ENCODE measurements around the gene TAPBPL.
"Not testable (repeated sequence)": the region's sequence is repeated elsewhere in the genome, so short reads cannot be mapped to it uniquely, and the experiment has no call there.

TAPBPL gene

GRCh38 chr12:6466184-6466573 is 14.3 kb downstream of the TAPBPL start:
- Histone ChIP-seq H3K4me1 (ENCODE audit: control insufficient read depth in 1 of 2, insufficient read depth in 2 of 2, low read length in 2 of 2) (peaks cover 10 to 35% of the 10 kb centered on the region in 2 donors), H3K4me3 (ENCODE audit: low read depth in 1 of 2, low read length in 2 of 2) (no peak overlapping the region), H3K27me3 (ENCODE audit: low read depth, low read length) (no peaks in the 10 kb centered on the region), H3K27ac (ENCODE audit: low read length) (no peak overlapping the region), H3K36me3 (ENCODE audit: control insufficient read depth in 1 of 2, insufficient read depth in 2 of 2, low read length in 2 of 2) (peaks cover 37 to 45% of the 10 kb centered on the region in 2 donors), H3K9me3 (ENCODE audit: control insufficient read depth in 1 of 2, low read length in 2 of 2) (no peaks in the 10 kb centered on the region)

- Histone ChIP-seq H3K36me3 (ENCODE audit: control insufficient read depth in 1 of 2, insufficient read depth in 2 of 2, low read length in 2 of 2) (peaks cover 32 to 39% of the 10 kb centered on the region in 2 donors), H3K4me1 (ENCODE audit: control insufficient read depth in 1 of 2, insufficient read depth in 2 of 2, low read length in 2 of 2) (peaks cover 10 to 33% of the 10 kb centered on the region in 2 donors)
- H3K27ac ChIP-seq (ENCODE audit: low read length); H3K4me3 ChIP-seq (ENCODE audit: low read depth in 1 of 2, low read length in 2 of 2); H3K27me3 ChIP-seq (ENCODE audit: low read depth, low read length); H3K9me3 ChIP-seq (ENCODE audit: control insufficient read depth in 1 of 2, low read length in 2 of 2): not testable (repeated sequence)
These were observed 14.9 kb downstream of the TAPBPL start for GRCh38 chr12:6466751-6467150.

DNA sequence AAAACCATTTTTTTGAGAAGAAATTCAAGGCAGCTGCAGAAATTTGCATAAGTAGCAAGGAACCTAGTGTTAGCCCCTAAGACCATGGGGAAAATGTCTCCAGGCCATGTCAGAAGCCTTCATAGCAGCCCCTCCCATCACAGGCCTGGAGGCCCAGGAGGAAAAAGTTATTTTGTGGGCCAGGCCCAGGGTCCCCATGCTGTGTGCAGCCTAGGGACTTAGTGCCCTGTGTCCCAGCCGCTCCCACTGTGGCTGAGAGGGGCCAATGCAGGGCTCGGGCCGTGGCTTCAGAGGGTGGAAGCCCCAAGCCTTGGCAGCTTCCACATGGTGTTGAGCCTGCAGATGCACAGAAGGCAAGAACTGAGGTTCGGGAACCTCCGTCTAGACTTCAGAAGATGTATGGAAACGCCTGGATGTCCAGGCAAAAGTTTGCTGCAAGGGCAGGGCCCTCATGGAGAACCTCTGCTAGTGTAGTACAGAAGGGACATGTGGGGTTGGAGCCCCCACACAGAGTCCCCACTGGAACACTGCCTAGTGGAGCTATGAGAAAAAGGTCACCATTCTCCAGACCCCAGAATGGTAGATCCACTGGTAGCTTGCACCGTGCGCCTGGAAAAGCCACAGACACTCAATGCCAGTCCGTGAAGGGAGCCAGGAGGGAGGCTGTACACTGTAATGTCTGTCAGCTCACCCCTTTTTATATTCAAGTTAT is 15.9 kb downstream of the TAPBPL start:
- H3K9me3 ChIP-seq (ENCODE audit: control insufficient read depth in 1 of 2, low read length in 2 of 2); H3K4me3 ChIP-seq (ENCODE audit: low read depth in 1 of 2, low read length in 2 of 2); H3K27me3 ChIP-seq (ENCODE audit: low read depth, low read length); H3K27ac ChIP-seq (ENCODE audit: low read length): not testable (repeated sequence)
- H3K4me1 ChIP-seq (ENCODE audit: control insufficient read depth in 1 of 2, insufficient read depth in 2 of 2, low read length in 2 of 2): peaks cover 10 to 26% of the 10 kb centered on the region in 2 donors
- H3K36me3 ChIP-seq (ENCODE audit: control insufficient read depth in 1 of 2, insufficient read depth in 2 of 2, low read length in 2 of 2): peaks cover 23 to 30% of the 10 kb centered on the region in 2 donors

- Histone ChIP-seq H3K9me3 (ENCODE audit: control insufficient read depth in 1 of 2, low read length in 2 of 2) (no peaks in the 10 kb centered on the region), H3K4me1 (ENCODE audit: control insufficient read depth in 1 of 2, insufficient read depth in 2 of 2, low read length in 2 of 2) (peaks cover 10 to 26% of the 10 kb centered on the region in 2 donors), H3K36me3 (ENCODE audit: control insufficient read depth in 1 of 2, insufficient read depth in 2 of 2, low read length in 2 of 2) (peaks cover 18 to 25% of the 10 kb centered on the region in 2 donors), H3K27ac (ENCODE audit: low read length) (no peak overlapping the region), H3K27me3 (ENCODE audit: low read depth, low read length) (no peaks in the 10 kb centered on the region), H3K4me3 (ENCODE audit: low read depth in 1 of 2, low read length in 2 of 2) (no peak overlapping the region)
These were observed 16.4 kb downstream of the TAPBPL start for GRCh38 chr12:6468283-6468575.

DNA sequence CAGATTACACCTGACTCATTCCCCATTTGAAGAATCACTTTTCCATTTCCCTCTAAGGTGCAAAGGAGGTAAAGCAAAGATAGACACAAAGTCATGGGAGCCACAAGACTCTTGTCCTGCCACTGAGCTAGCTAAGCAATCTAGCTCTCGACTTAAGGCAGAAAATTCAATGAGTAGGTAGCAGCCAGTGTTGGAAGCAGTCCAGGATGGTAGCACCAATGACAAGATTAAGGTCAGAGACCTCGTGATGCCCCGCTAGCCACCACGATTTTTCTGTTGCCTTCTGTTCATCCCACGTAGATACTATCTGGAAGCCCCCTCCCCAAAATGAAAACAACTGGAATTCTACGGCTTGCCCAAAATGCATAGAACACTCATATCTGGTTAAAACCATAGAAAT is 17.2 kb downstream of the TAPBPL start:
- peaks cover 10 to 26% of the 10 kb centered on the region in 2 donors for H3K4me1 ChIP-seq (ENCODE audit: control insufficient read depth in 1 of 2, insufficient read depth in 2 of 2, low read length in 2 of 2)
- no peaks in the 10 kb centered on the region for H3K9me3 ChIP-seq (ENCODE audit: control insufficient read depth in 1 of 2, low read length in 2 of 2)
- peak overlapping the region; percentile 78 to 84 for H3K4me3 ChIP-seq (ENCODE audit: low read depth in 1 of 2, low read length in 2 of 2)
- peaks cover 10 to 16% of the 10 kb centered on the region in 2 donors for H3K36me3 ChIP-seq (ENCODE audit: control insufficient read depth in 1 of 2, insufficient read depth in 2 of 2, low read length in 2 of 2)
- H3K27me3 ChIP-seq (ENCODE audit: low read depth, low read length): no peaks in the 10 kb centered on the region
- peak overlapping the region; percentile 81 for H3K27ac ChIP-seq (ENCODE audit: low read length)

DNA sequence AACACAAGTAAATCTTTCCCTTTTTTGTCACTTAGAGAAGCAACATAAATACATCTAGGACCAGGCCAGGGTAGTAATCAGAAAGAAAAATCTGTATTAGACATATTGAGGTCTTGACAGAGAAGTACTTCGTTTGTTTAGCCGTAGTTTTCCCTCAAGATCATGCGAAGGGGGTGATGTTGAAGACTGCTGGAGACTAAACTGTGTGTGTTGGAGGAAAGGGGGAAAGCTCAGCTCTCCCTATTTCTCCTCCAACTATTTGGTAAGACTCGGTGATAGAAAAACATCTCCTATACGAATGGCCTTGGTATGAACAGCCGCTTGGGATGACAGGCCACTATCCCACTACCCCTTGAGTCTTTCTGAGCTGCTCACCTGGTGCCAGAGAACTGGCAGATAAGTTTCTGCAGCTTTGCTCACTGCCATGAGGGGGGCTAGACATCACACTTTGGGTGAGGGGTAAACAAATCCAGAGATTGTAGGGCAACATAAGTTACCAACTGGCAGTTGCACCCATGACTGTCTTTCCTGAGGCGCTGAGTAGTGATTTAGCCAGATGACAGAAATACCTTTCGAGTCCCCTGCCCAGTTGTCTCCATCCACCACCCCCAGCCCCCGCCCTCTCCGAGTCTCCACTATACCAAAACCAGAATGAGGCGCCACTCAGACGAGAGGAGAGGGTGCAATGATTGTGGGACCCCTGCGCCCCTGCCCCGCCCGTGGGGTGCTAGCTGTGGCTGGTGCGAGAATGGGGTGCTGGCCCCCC is 17.9 kb downstream of the TAPBPL start:
- no peaks in the 10 kb centered on the region for H3K9me3 ChIP-seq (ENCODE audit: control insufficient read depth in 1 of 2, low read length in 2 of 2)

GRCh38 chr12:6470375-6471163 is 18.7 kb downstream of the TAPBPL start, which contains the start of gene VAMP1:
Gene VAMP1, minus strand, starts transcription at chr12:6470677. Its CDS starts 146 bp downstream, at chr12:6470531.
- H3K36me3 ChIP-seq (ENCODE audit: control insufficient read depth in 1 of 2, insufficient read depth in 2 of 2, low read length in 2 of 2): peaks cover 0 to 7% of the 10 kb centered on the region in 2 donors
- H3K27ac ChIP-seq (ENCODE audit: low read length): peak within 1 kb of the TSS; percentile 81
- peaks cover 10 to 26% of the 10 kb centered on the region in 2 donors for H3K4me1 ChIP-seq (ENCODE audit: control insufficient read depth in 1 of 2, insufficient read depth in 2 of 2, low read length in 2 of 2)
- H3K9me3 ChIP-seq (ENCODE audit: control insufficient read depth in 1 of 2, low read length in 2 of 2): no peaks in the 10 kb centered on the region
- peak within 1 kb of the TSS; percentile 78 to 84 for H3K4me3 ChIP-seq (ENCODE audit: low read depth in 1 of 2, low read length in 2 of 2)
- no peaks in the 10 kb centered on the region for H3K27me3 ChIP-seq (ENCODE audit: low read depth, low read length)

More for the DNA sequence above, 17.9 kb downstream of the TAPBPL start:
- H3K27me3 ChIP-seq (ENCODE audit: low read depth, low read length): no peaks in the 10 kb centered on the region
- H3K4me1 ChIP-seq (ENCODE audit: control insufficient read depth in 1 of 2, insufficient read depth in 2 of 2, low read length in 2 of 2): peaks cover 10 to 26% of the 10 kb centered on the region in 2 donors
- peak overlapping the region; percentile 81 for H3K27ac ChIP-seq (ENCODE audit: low read length)
- H3K36me3 ChIP-seq (ENCODE audit: control insufficient read depth in 1 of 2, insufficient read depth in 2 of 2, low read length in 2 of 2): peaks cover 3 to 9% of the 10 kb centered on the region in 2 donors
- H3K4me3 ChIP-seq (ENCODE audit: low read depth in 1 of 2, low read length in 2 of 2): peak overlapping the region; percentile 78 to 84

DNA sequence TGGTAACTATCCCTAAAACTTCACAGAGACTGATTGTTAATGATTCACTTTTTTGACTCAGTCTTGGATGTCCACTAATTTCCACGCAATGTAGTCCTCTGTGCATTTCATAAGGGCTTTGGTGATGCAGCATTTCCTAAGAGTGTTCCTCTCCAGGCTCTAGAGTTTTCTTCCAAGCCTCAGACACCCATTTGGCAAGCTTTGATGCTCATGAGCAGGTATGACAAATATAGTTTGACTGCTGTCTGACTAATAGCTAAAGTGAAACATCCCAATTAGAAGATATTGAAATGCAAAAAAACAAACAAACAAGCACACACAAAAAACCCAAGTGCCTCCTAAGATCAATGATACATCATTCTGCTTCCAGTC is 20.1 kb downstream of the TAPBPL start:
- no peak overlapping the region for H3K4me3 ChIP-seq (ENCODE audit: low read depth in 1 of 2, low read length in 2 of 2)
- H3K4me1 ChIP-seq (ENCODE audit: control insufficient read depth in 1 of 2, insufficient read depth in 2 of 2, low read length in 2 of 2): peaks cover 10 to 26% of the 10 kb centered on the region in 2 donors
- no peaks in the 10 kb centered on the region for H3K36me3 ChIP-seq (ENCODE audit: control insufficient read depth in 1 of 2, insufficient read depth in 2 of 2, low read length in 2 of 2)
- H3K27me3 ChIP-seq (ENCODE audit: low read depth, low read length): no peaks in the 10 kb centered on the region
- no peak overlapping the region for H3K27ac ChIP-seq (ENCODE audit: low read length)
- H3K9me3 ChIP-seq (ENCODE audit: control insufficient read depth in 1 of 2, low read length in 2 of 2): no peaks in the 10 kb centered on the region

DNA sequence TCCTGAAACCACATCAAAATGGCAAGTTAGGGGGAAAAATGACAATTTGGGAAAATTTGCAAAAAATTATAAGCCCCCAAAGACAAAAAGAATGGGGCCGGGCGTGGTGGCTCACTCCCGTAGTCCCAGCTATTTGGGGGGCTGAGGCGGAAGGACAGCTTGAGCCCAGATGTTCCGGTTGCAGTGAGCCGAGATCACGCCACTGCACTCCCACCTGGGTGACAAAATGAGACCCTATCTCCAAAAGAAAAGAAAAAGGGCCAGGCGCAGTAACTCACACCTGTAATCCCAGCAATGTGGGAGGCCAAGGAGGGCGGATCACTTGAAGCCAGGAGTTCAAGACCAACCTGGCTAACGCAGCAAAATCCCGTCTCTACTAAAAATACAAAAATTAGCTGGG is 20.6 kb downstream of the TAPBPL start:
- no peak overlapping the region for H3K27ac ChIP-seq (ENCODE audit: low read length)
- no peak overlapping the region for H3K4me3 ChIP-seq (ENCODE audit: low read depth in 1 of 2, low read length in 2 of 2)
- peaks cover 10 to 26% of the 10 kb centered on the region in 2 donors for H3K4me1 ChIP-seq (ENCODE audit: control insufficient read depth in 1 of 2, insufficient read depth in 2 of 2, low read length in 2 of 2)
- H3K36me3 ChIP-seq (ENCODE audit: control insufficient read depth in 1 of 2, insufficient read depth in 2 of 2, low read length in 2 of 2): no peaks in the 10 kb centered on the region
- no peaks in the 10 kb centered on the region for H3K9me3 ChIP-seq (ENCODE audit: control insufficient read depth in 1 of 2, low read length in 2 of 2)
- no peaks in the 10 kb centered on the region for H3K27me3 ChIP-seq (ENCODE audit: low read depth, low read length)

GRCh38 chr12:6475233-6475975 is 23.6 kb downstream of the TAPBPL start:
- H3K4me3 ChIP-seq (ENCODE audit: low read depth in 1 of 2, low read length in 2 of 2); H3K36me3 ChIP-seq (ENCODE audit: control insufficient read depth in 1 of 2, insufficient read depth in 2 of 2, low read length in 2 of 2); H3K27me3 ChIP-seq (ENCODE audit: low read depth, low read length); H3K4me1 ChIP-seq (ENCODE audit: control insufficient read depth in 1 of 2, insufficient read depth in 2 of 2, low read length in 2 of 2); H3K9me3 ChIP-seq (ENCODE audit: control insufficient read depth in 1 of 2, low read length in 2 of 2); H3K27ac ChIP-seq (ENCODE audit: low read length): not testable (repeated sequence)

Data from muscle layer of duodenum (tissue), 2 donors.